HepG2 (cell line): ENCODE data around the gene RFTN1. TPM values are rescaled to one million over a fixed set of nuclear protein-coding genes. Genes with fewer than 3 reads are reported as not detected.

ENCODE experiments used
- ATAC-seq: fragments of 200-7000 bp; cut with Tn5 transposase; 3 replicates; pipeline ENCODE4 v1.9.1; 2020; ENCODE audit warnings: mild to moderate bottlenecking, moderate library complexity
- BruUV-seq: library from RNA; stranded (reverse); fragments of 400-500 nt; replicated peaks from 2 replicates; lab custom pipeline; 2021; lab: Mats Ljungman, UMichigan
- CTCF ChIA-PET: fragments of 300-600 bp; formaldehyde crosslinking; extraction: SDS; loops from one replicate; lab custom pipeline; 2021; ENCODE audit warnings: low total read pairs, inconsistent platforms, low intra/inter-chr PET ratio; lab: Yijun Ruan, JAX
- POLR2A ChIA-PET: fragments of 350-600 bp; sonication (Branson Sonifier 250); formaldehyde crosslinking; loops from one replicate; lab custom pipeline; 2020; ENCODE audit warnings: antibody characterized with exemption, inconsistent platforms; lab: Yijun Ruan, JAX
- DNase-seq: peaks from one replicate; pipeline ENCODE4 v3.0.0-alpha.2; 2015; ENCODE audit warnings: low spot score
- FAIRE-seq: peaks from 3 replicates; lab custom pipeline; 2011; peaks lifted over from hg19 to GRCh38; lab: Jason Lieb, UNC
- H2AFZ ChIP-seq: one replicate; pipeline ENCODE4 v1.6.1; 2011; ENCODE audit warnings: low read length, inconsistent platforms
- H3K27ac ChIP-seq: fragments of 300-600 bp; 3 replicates; pipeline ENCODE4 v1.8.0; 2011; ENCODE audit warnings: mixed run types, mild to moderate bottlenecking, mixed read lengths, low read length, inconsistent platforms; ENCODE audit not compliant: insufficient read depth; ENCODE audit errors: extremely low read length
- H3K27me3 ChIP-seq, 2 experiments: fragments of 200-600 bp in 1 of 2; 2 replicates in 1 of 2; 3 replicates in 1 of 2; pipeline versions ENCODE4 v1.6.0 to v1.8.0; 2011; ENCODE audit warnings: low read length in 2 of 2, mild to moderate bottlenecking in 2 of 2, moderate library complexity in 2 of 2, inconsistent platforms in 1 of 2; ENCODE audit not compliant: insufficient read depth in 2 of 2, control insufficient read depth in 1 of 2
- H3K36me3 ChIP-seq, 2 experiments: fragments of 200-600 bp in 1 of 2; replicated peaks in 1 of 2; 2 replicates in 1 of 2; 3 replicates in 1 of 2; pipeline versions ENCODE4 v1.5.1 to v1.8.0; 2011; ENCODE audit warnings: low read length in 2 of 2, inconsistent platforms in 1 of 2; ENCODE audit not compliant: insufficient read depth in 2 of 2, control insufficient read depth in 1 of 2
- H3K4me1 ChIP-seq: 2 replicates; pipeline ENCODE4 v1.5.1; 2012; ENCODE audit warnings: low read length, inconsistent platforms; ENCODE audit not compliant: insufficient read depth
- H3K4me2 ChIP-seq: 2 replicates; pipeline ENCODE4 v1.6.0; 2011; ENCODE audit warnings: low read depth, low read length, inconsistent platforms
- H3K4me3 ChIP-seq, 3 experiments: fragments of 200-600 bp in 1 of 3; sonication (generic), shearing (Covaris generic) in 1 of 3; replicated peaks in 1 of 3; 2 replicates each; pipeline ENCODE4 v1.5.1; 2011 to 2016; ENCODE audit warnings: low read length in 3 of 3, inconsistent platforms in 2 of 3, low read depth in 2 of 3, mild to moderate bottlenecking in 2 of 3, control low read depth in 1 of 3, mixed read lengths in 1 of 3; ENCODE audit not compliant: insufficient read depth in 1 of 3
- H3K79me2 ChIP-seq: one replicate; pipeline ENCODE4 v1.6.1; 2011; ENCODE audit warnings: low read length, inconsistent platforms; ENCODE audit not compliant: insufficient read depth
- H3K9ac ChIP-seq: 2 replicates; pipeline ENCODE4 v1.6.0; 2011; ENCODE audit warnings: mild to moderate bottlenecking, low read depth, low read length, inconsistent platforms; ENCODE audit not compliant: insufficient read depth
- H3K9me3 ChIP-seq: 2 replicates; pipeline ENCODE4 v1.5.1; 2012; ENCODE audit warnings: mild to moderate bottlenecking, low read length
- H4K20me1 ChIP-seq: 2 replicates; pipeline ENCODE4 v1.6.0; 2011; ENCODE audit warnings: inconsistent platforms, mild to moderate bottlenecking, low read length, moderate library complexity; ENCODE audit not compliant: insufficient read depth
- AKAP8 ChIP-seq: sonication (generic); formaldehyde crosslinking; IDR thresholded peaks from 2 replicates; pipeline ENCODE4 v1.5.1; 2020; ENCODE audit warnings: mild to moderate bottlenecking, missing genetic modification reagents
- ARNTL ChIP-seq: sonication (generic); formaldehyde crosslinking; IDR thresholded peaks from 2 replicates; pipeline ENCODE4 v1.4.0; 2020; ENCODE audit warnings: mild to moderate bottlenecking, missing genetic modification reagents
- KLF13 ChIP-seq: sonication (generic); formaldehyde crosslinking; IDR thresholded peaks from 2 replicates; pipeline ENCODE4 v1.4.0; 2020; ENCODE audit warnings: mild to moderate bottlenecking, missing genetic modification reagents
- KLF6 ChIP-seq: IDR thresholded peaks from 2 replicates; pipeline ENCODE4 v1.8.0; 2016; ENCODE audit warnings: missing biosample characterization, missing genetic modification reagents
- NR2F6 ChIP-seq, 2 experiments: IDR thresholded peaks; 2 replicates each; pipeline ENCODE4 v1.6.1; 2016; ENCODE audit warnings: antibody characterized with exemption in 1 of 2, mild to moderate bottlenecking in 1 of 2
- RCOR2 ChIP-seq: IDR thresholded peaks from 2 replicates; pipeline ENCODE4 v1.6.1; 2016; ENCODE audit warnings: missing biosample characterization, missing genetic modification reagents
- SMC3 ChIP-seq: IDR thresholded peaks from 2 replicates; pipeline ENCODE4 v1.6.1; 2011; ENCODE audit warnings: low read length, improper control_type of control experiment
- SNRNP70 ChIP-seq: fragments of 200-400 bp; formaldehyde crosslinking; IDR thresholded peaks from 2 replicates; pipeline ENCODE4 v1.6.1; 2017; ENCODE audit warnings: mild to moderate bottlenecking, low read depth, low read length, moderate library complexity
- TBP ChIP-seq: sonication (generic); formaldehyde crosslinking; IDR thresholded peaks from 2 replicates; pipeline ENCODE4 v1.5.0; 2020; ENCODE audit warnings: missing genetic modification reagents
- ZKSCAN5 ChIP-seq: sonication (generic); formaldehyde crosslinking; IDR thresholded peaks from 2 replicates; pipeline ENCODE4 v1.5.1; 2020; ENCODE audit warnings: mild to moderate bottlenecking, missing genetic modification reagents
- ZNF253 ChIP-seq: sonication (generic); formaldehyde crosslinking; IDR thresholded peaks from 2 replicates; pipeline ENCODE4 v1.8.0; 2022; ENCODE audit warnings: mild to moderate bottlenecking, missing genetic modification reagents, borderline replicate concordance
- ZNF337 ChIP-seq: sonication (generic); formaldehyde crosslinking; IDR thresholded peaks from 2 replicates; pipeline ENCODE4 v1.5.1; 2020; ENCODE audit warnings: missing genetic modification reagents, low read depth, mild to moderate bottlenecking, borderline replicate concordance
- ZNF501 ChIP-seq: sonication (generic); formaldehyde crosslinking; IDR thresholded peaks from 2 replicates; pipeline ENCODE4 v1.5.1; 2020; ENCODE audit warnings: mild to moderate bottlenecking, moderate library complexity, missing genetic modification reagents
- ZSCAN25 ChIP-seq: sonication (generic); formaldehyde crosslinking; IDR thresholded peaks from 2 replicates; pipeline ENCODE4 v1.8.0; 2022; ENCODE audit warnings: mild to moderate bottlenecking, missing genetic modification reagents
- WGBS: methylation state at CpG from one replicate; pipeline ENCODE4 v1.1.6; 2017; ENCODE audit warnings: low lambda C conversion rate; 5-methylcytosine and 5-hydroxymethylcytosine counted together
- in situ Hi-C: cut with HindIII; loops from 2 replicates; pipeline ENCODE4 v1.10.0; 2017; ENCODE audit warnings: low pct_unique_long_range_greater_than_20kb; ENCODE audit not compliant: extremely low pct_ligation_motif_present
- intact Hi-C: fragments of 100-400 bp; cut with micrococcal nuclease; formaldehyde crosslinking; loops from one replicate; pipeline ENCODE4 v1.10.0; 2022; ENCODE audit not compliant: unreplicated experiment
- polyA plus RNA-seq, 8 experiments: library from polyadenylated mRNA; depleted of rRNA in 3 of 8; stranded (reverse) in 7 of 8; unstranded in 1 of 8; fragments of >200 nt; fragmentation: Illumina TruSeq in 4 of 8; extraction: Trizol in 4 of 8; gene quantifications; 2 replicates each; pipeline versions ENCODE4 v1.2.1 to v1.2.3, GENCODE V29; 2011 to 2016; ENCODE audit warnings: low read depth in 4 of 8, missing spikeins in 1 of 8, mixed read lengths in 1 of 8; ENCODE audit not compliant: insufficient read depth in 1 of 8
- total RNA-seq, 5 experiments: library from RNA; depleted of rRNA; stranded (reverse); fragments of >200 nt; fragmentation: Illumina TruSeq; extraction: Trizol; gene quantifications; 2 replicates each; pipeline ENCODE4 v1.2.3, GENCODE V29; 2016; ENCODE audit warnings: low read depth in 1 of 5
- TF ChIP-seq, protein P1 (sequence below): IDR thresholded peaks from 2 replicates; pipeline ENCODE4 v1.6.1; 2016; ENCODE audit warnings: mild to moderate bottlenecking, missing biosample characterization, missing genetic modification reagents
- TF ChIP-seq, protein P2 (sequence below): sonication (generic); formaldehyde crosslinking; IDR thresholded peaks from 2 replicates; pipeline ENCODE4 v1.8.1; 2023; ENCODE audit warnings: mild to moderate bottlenecking, missing genetic modification reagents
- TF ChIP-seq, protein P3 (sequence below): sonication (generic); formaldehyde crosslinking; IDR thresholded peaks from 2 replicates; pipeline ENCODE4 v1.5.1; 2020; ENCODE audit warnings: mild to moderate bottlenecking, missing genetic modification reagents

Gene RFTN1
- total and polyA plus RNA-seq, 2 of the 13 experiments (the other 11 are each of a cell fraction or from before 2014, with no cell fraction given), result not detected

DNA sequence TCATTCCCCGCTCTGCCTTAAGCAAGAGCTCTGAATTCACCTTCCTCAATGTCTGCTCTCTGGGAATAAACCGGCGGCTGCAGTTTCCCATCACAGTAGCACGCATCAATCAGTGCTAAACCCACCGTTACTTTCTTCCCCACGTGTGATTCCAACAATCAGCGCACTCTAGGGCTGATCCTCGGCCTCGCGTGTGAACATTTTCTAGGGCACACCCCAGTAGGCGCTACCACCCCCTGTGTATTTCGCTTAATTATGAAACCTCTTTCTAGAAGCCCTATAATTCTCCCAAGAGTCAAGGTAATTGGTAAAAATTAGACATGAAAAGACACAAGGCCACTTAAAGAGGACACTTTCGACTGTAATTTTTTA lies 87.5 kb downstream of the RFTN1 start:
- POLR2A ChIA-PET, result no interaction called here
- CTCF ChIA-PET, result no interaction called here

More for the DNA sequence above, 87.5 kb downstream of the RFTN1 start:
- Histone ChIP-seq H2AFZ (no peak overlapping the region), H3K4me2 (no peak overlapping the region), H3K36me3 (no peaks in the 10 kb centered on the region), H3K4me3 (no peak overlapping the region), H3K9me3 (no peaks in the 10 kb centered on the region), H3K9ac (no peak overlapping the region), H3K79me2 (no peaks in the 10 kb centered on the region), H3K27me3 (peaks cover 1 to 4% of the 10 kb centered on the region in 2 experiments; a peak in 4 of 5 replicates), H3K4me1 (no peaks in the 10 kb centered on the region), H4K20me1 (no peaks in the 10 kb centered on the region), H3K27ac (no peak overlapping the region)
- in situ Hi-C loops, result no loop called here
- WGBS, result 54% methylated on average over 13 of the region's 13 CpGs
- BruUV-seq, result no TSS peak
- ATAC-seq (no peak), DNase-seq (no peak), FAIRE-seq (no peak)
- intact Hi-C loops, result no loop called here
- no peak for TF ChIP-seq TBP (CRISPR knock-in tag)
- TF ChIP-seq ZKSCAN5, result no peak
- TF ChIP-seq AKAP8 (CRISPR knock-in tag), result no peak
- TF ChIP-seq ZNF337 (CRISPR knock-in tag), result no peak
- no peak for TF ChIP-seq KLF6 (CRISPR knock-in tag)
- TF ChIP-seq, protein P1, sequence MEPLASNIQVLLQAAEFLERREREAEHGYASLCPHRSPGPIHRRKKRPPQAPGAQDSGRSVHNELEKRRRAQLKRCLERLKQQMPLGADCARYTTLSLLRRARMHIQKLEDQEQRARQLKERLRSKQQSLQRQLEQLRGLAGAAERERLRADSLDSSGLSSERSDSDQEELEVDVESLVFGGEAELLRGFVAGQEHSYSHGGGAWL (CRISPR knock-in tag), result no peak
- TF ChIP-seq SMC3, result no peak
- no peak for TF ChIP-seq KLF13
- TF ChIP-seq ZNF253, result no peak
- TF ChIP-seq RCOR2 (CRISPR knock-in tag), result no peak
- TF ChIP-seq, protein P2, sequence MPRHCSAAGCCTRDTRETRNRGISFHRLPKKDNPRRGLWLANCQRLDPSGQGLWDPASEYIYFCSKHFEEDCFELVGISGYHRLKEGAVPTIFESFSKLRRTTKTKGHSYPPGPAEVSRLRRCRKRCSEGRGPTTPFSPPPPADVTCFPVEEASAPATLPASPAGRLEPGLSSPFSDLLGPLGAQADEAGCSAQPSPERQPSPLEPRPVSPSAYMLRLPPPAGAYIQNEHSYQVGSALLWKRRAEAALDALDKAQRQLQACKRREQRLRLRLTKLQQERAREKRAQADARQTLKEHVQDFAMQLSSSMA (CRISPR knock-in tag), result no peak
- TF ChIP-seq ARNTL (CRISPR knock-in tag), result no peak
- TF ChIP-seq ZNF501 (CRISPR knock-in tag), result no peak
- no peak for TF ChIP-seq SNRNP70
- TF ChIP-seq, protein P3, sequence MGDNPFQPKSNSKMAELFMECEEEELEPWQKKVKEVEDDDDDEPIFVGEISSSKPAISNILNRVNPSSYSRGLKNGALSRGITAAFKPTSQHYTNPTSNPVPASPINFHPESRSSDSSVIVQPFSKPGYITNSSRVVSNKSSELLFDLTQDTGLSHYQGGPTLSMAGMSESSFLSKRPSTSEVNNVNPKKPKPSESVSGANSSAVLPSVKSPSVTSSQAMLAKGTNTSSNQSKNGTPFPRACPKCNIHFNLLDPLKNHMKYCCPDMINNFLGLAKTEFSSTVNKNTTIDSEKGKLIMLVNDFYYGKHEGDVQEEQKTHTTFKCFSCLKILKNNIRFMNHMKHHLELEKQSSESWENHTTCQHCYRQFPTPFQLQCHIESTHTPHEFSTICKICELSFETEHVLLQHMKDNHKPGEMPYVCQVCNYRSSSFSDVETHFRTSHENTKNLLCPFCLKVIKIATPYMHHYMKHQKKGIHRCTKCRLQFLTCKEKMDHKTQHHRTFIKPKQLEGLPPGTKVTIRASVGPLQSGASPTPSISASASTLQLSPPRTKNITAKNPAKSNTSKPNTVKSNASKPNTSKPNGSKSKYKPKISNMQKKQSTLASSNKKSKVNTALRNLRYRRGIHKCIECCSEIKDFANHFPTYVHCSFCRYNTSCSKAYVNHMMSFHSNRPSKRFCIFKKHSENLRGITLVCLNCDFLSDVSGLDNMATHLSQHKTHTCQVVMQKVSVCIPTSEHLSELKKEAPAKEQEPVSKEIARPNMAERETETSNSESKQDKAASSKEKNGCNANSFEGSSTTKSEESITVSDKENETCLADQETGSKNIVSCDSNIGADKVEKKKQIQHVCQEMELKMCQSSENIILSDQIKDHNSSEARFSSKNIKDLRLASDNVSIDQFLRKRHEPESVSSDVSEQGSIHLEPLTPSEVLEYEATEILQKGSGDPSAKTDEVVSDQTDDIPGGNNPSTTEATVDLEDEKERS (CRISPR knock-in tag), result no peak
- no peak for TF ChIP-seq ZSCAN25 (CRISPR knock-in tag)
- no peak for TF ChIP-seq NR2F6 (IDR thresholded peaks at IDR 0.05)
- TF ChIP-seq NR2F6 (CRISPR knock-in tag; IDR thresholded peaks at IDR 0.05), result no peak
